ENCODE results near the gene GTF2F1.
"Not testable (repeated sequence)": the region's sequence is repeated elsewhere in the genome, so short reads cannot be mapped to it uniquely, and the experiment has no call there.

The GTF2F1 gene

DNA sequence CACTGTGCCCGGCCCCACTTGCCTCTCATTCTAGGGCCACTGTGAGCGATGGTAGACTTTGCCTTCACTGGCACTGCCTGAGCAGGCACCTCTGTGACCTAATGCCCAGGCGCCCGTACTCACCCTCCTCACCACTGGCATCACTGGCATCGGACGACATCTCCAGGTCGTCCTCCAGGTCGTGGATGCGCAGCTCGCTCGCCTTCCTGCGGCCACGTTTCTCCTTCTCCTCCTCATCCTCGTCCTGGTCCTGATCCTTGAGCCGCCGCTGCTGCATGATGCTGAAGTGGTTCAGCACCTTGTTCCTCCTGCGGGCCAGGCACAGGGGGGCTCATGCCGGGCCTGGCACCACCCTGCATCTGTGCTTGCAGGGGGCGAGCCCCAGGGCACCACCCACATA is 9.8 kb downstream of the GTF2F1 start:
- DNase-seq = no peak

DNA sequence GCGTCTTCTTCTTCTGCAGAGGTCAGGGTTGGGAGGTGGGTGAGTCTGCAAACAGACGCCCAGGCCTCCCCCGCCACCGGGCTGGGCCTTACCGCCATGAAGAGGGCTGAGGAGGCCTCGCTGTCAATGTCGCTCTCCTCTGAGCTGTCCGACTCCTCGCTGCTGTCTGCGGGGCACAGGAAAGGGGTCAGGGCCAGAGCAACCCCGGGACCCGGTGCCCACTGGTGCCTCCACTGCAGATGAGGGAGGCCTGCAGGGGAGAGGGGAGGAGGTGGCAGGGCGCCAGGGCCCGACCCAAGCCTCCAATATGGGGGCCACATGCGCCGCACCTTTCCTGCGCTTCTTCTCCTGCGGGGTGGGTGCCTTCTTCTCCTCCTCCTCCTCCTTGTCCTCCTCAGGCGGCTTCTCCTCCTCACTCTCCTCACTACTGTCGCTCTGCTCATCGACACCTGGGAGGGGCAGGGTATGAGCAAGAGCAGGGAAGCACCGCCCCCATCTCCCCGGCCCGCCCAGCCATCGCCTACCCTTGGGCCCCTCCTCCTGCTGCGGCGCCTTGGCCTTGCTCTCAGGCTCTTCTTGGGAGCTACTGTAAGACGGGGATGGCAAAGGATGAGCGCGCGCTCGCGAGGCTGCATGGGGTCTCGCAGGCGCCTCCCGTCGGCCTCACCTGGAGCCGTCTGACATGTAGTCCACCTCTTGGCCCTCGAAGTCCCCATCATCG is 11.8 kb downstream of the GTF2F1 start:
- no peak for DNase-seq

- no peak for DNase-seq
Measured at GRCh38 chr19:6379744-6380143, 13.2 kb downstream of the GTF2F1 start.

GRCh38 chr19:6378486-6378885 is 14.5 kb downstream of the GTF2F1 start:
- DNase-seq = no peak

- no peak for DNase-seq
Measured at GRCh38 chr19:6378041-6378440, 14.9 kb downstream of the GTF2F1 start.

DNA sequence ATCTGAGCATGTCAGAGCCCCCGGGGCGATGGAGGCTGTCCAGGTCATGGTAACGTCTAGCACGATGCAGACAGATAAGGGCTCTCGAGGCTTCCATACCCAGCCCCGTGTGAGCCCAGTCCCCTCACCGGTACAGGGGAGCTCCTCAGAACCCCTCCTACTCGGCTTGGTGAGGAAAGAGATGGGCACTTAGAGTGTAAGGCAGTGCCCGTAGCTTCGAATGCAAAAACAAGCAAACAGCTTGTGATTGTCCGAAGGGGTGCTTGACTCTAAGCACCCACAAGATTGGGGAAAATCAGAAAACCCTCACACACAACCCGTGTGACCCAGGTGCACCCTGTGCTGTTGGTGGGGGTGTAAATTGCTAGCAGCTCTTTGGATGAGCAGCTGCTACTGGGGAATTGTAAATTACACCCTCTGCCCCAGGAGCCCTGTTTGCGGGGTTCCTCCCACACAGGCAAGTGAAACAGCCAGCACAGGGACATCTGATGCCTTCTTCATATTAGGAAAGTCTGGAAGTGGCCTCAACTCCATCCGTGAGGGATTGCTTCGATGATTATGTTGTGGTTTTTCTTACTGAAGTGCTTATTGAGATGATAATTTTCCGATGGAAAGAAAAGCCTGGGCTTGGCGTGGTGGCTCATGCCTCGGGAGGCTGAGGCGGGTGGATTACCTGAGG is 16.3 kb downstream of the GTF2F1 start:
- no peak for DNase-seq

DNA sequence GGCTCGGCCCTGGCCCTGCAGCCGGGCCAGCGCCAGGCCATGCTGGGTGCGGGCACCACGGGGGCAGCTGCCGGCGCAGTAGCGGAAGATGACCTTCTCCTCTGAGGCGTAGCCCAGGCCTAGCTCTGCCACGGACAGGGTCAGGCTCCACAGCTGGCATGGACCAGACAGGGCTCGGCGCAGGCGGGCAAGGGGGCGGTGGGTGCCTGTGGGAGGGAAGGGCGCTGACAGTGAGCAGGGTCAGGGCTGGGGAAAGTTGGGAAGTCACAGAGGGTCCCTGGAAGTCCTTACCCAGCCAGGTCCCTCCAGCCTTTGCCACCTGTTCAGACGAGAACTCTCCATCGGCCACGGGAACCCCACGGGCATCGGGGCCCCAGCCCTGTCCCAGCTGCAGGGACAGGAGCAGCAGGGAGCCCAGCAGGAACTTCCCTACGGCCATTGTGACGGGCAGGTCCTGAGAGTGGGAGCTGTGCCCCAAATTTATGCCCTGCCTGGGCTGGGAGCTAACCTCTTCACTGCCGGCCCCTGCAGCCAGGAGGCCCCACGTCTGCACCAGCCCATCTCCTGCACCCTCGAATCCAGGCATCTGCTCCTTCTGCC is 17.5 kb downstream of the GTF2F1 start, which contains the start of gene PSPN:
Gene PSPN, minus strand, starts transcription at position 523 of the 600 bp plus-strand sequence. Its CDS starts 84 bp downstream, at position 439.
- no peak for DNase-seq

DNA sequence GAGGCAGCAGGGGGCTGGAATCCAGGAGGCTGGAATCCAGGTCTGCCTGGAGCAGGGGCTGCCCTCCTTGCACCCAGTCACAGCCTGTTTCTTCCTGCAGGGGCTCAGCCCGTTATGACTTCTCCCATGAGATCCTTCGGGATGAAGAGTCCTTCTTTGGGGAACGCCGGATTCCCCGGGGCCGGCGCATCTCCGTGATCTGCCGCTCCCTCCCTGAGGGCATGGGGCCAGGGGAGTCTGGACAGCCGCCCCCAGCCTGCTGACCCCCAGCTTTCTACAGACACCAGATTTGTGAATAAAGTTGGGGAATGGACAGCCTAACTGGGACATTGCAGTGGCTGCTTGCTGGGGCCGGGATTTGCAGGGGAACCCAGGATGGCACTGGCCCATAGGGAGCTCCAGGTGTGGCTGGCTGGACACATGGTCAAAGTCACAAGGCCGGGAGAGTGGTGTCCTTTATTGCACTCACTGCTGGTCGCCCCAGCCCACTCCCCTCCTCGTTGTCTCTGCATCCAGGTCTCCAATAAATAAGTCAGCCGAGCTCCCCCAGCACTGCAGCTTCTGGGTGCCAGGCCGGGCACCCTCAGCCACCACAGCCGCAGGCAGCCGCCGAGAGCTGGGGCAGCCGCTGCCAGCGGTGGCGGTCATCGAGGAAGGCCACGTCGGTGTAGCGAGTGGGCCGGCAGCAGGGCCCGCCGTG is 18.1 kb downstream of the GTF2F1 start:
- DNase-seq = no peak

GRCh38 chr19:6374161-6374709 is 18.7 kb downstream of the GTF2F1 start:
- DNase-seq = no peak

GRCh38 chr19:6373813-6374108 is 19.2 kb downstream of the GTF2F1 start:
- no peak for DNase-seq

DNA sequence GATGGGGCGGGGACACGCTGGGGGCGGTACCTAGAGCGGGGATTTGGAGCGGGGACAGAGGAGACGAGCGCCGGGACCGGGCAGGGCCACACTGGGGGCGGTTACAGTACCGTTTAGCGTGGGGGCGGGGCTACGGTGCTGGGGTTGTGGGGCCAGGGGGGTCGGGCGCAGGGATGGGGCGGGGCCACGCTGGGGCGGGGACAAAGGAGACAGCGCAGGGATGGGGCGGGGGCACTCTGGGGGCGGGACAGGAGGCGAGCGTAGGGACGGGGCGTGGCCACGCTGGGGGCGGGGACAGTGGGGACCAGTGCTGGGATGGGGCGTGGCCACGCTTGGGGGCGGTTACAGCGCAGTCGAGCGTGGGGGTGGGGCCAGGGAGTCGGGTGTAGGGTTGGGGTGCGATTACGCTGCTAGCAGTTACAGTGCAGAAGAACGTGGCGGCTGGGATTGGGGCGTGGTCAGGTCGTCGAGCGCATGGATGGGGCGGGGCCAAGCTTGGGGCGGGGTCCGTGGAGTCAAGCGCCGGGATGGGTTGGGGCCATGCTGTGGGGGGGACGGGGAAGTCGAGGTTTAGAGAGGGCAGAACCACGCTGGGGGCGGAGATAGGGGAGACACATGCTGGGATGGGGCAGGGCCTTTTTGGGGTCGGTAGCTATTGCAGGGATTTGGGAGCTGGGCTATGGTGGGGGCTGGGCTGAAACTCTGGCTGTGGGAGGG is 19.7 kb downstream of the GTF2F1 start:
- DNase-seq = peak; percentile 100

GRCh38 chr19:6372594-6373095 is 20.3 kb downstream of the GTF2F1 start, which contains the start of gene ALKBH7:
ALKBH7 (plus strand) TSS chr19:6372794; CDS start chr19:6372821, 27 bp downstream.
- peak; percentile 89 for DNase-seq

DNA sequence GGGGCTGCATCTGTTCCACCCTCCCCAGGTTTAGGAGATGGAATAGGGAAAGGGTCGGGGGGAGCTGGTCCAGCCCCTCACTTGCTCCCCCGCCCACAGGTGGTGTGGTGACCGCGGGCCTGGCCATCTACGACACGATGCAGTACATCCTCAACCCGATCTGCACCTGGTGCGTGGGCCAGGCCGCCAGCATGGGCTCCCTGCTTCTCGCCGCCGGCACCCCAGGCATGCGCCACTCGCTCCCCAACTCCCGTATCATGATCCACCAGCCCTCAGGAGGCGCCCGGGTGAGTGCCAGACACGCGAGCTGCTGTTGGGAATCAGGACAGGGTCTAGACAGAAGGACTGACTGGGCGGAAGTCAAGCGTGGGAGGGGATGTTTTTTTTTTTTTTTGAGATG is 28.6 kb downstream of the GTF2F1 start:
- DNase-seq = no peak

- DNase-seq = no peak
Measured at GRCh38 chr19:6362351-6362801, 30.6 kb downstream of the GTF2F1 start.

DNA sequence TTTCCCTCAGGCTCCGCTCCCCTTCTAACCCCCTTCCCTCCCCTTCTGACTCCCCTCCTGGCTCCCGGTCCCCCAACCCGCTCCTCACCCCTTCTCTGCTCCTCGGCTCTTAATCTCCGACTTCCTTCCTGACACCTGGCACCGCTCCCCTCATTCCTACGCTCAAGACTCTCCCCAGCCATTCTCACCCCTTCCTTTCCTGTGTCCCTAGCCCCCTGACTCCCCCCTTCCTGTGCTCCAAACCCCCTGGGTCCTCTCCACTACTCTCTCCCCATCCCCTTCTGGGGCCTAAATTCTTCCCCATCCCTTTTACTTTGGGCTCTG is 31.0 kb downstream of the GTF2F1 start:
- no peak for DNase-seq

- DNase-seq = not testable (repeated sequence)
Measured at GRCh38 chr19:6360857-6361216, 32.1 kb downstream of the GTF2F1 start.

GRCh38 chr19:6360445-6360844 is 32.5 kb downstream of the GTF2F1 start:
- DNase-seq = not testable (repeated sequence)

GRCh38 chr19:6359568-6360341 is 33.2 kb downstream of the GTF2F1 start:
- no peak for DNase-seq

GRCh38 chr19:6358003-6358402 is 35.0 kb downstream of the GTF2F1 start:
- DNase-seq = no peak

- no peak for DNase-seq
Measured at GRCh38 chr19:6357174-6357573, 35.8 kb downstream of the GTF2F1 start.

- not testable (repeated sequence) for DNase-seq
Measured at GRCh38 chr19:6355321-6356040, 37.5 kb downstream of the GTF2F1 start.

Measured in stimulated activated CD4-positive, alpha-beta T cell treated with anti-CD3 and anti-CD28 coated beads, Interleukin-12 subunit alpha, Interleukin-12 subunit beta, amount 100 ng/mL, for 4 hours (primary cell).